Measurements from ENCODE around the gene KDM7A. TPM values are rescaled to one million over a fixed set of nuclear protein-coding genes. Genes with fewer than 3 reads are reported as not detected.
"Not testable (repeated sequence)": the region's sequence is repeated elsewhere in the genome, so short reads cannot be mapped to it uniquely, and the experiment has no call there.

The KDM7A gene
- total and polyA plus RNA-seq, 4 donors, result 4.1 to 24.9 (median 14.5) TPM

GRCh38 chr7:140205600-140205999, 28.8 kb upstream of the KDM7A start:
- intact Hi-C loops (cut with DNase I), result no loop called here
- H3K27ac ChIP-seq (ENCODE audit: low read depth in 1 of 2, low read length in 2 of 2), result no peak overlapping the region
- H3K4me3 ChIP-seq (ENCODE audit: low read length in 2 of 2), result no peak overlapping the region
- DNase-seq (no peak), ATAC-seq (ENCODE audit: low FRiP score) (no peak)
- H3K27me3 ChIP-seq (ENCODE audit: control insufficient read depth in 1 of 2, insufficient read depth in 2 of 2, low read length in 1 of 2), result no peaks in the 10 kb centered on the region
- H3K36me3 ChIP-seq (ENCODE audit: control insufficient read depth in 1 of 2, insufficient read depth in 2 of 2, low read length in 1 of 2), result no peaks in the 10 kb centered on the region
- H3K9me3 ChIP-seq (ENCODE audit: control insufficient read depth, low read length), result no peaks in the 10 kb centered on the region
- no peaks in the 10 kb centered on the region for H3K4me1 ChIP-seq (ENCODE audit: control insufficient read depth in 1 of 2, insufficient read depth in 2 of 2, low read length in 2 of 2)
- 70 to 73% methylated on average over 4 of the region's 4 CpGs for WGBS, 2 donors

- Histone ChIP-seq H3K36me3 (ENCODE audit: control insufficient read depth in 1 of 2, insufficient read depth in 2 of 2, low read length in 1 of 2) (no peaks in the 10 kb centered on the region), H3K9me3 (ENCODE audit: control insufficient read depth, low read length) (no peaks in the 10 kb centered on the region), H3K4me1 (ENCODE audit: control insufficient read depth in 1 of 2, insufficient read depth in 2 of 2, low read length in 2 of 2) (no peaks in the 10 kb centered on the region), H3K27me3 (ENCODE audit: control insufficient read depth in 1 of 2, insufficient read depth in 2 of 2, low read length in 1 of 2) (no peaks in the 10 kb centered on the region), H3K4me3 (ENCODE audit: low read length in 2 of 2) (no peak overlapping the region), H3K27ac (ENCODE audit: low read depth in 1 of 2, low read length in 2 of 2) (no peak overlapping the region)
- no peak for ATAC-seq (ENCODE audit: low FRiP score)
- intact Hi-C loops (cut with DNase I), result no loop called here
- DNase-seq, result no peak
These were observed 26.8 kb upstream of the KDM7A start for GRCh38 chr7:140203556-140203955.

- ATAC-seq (ENCODE audit: low FRiP score); H3K27ac ChIP-seq (ENCODE audit: low read depth in 1 of 2, low read length in 2 of 2); intact Hi-C loops (cut with DNase I); H3K4me1 ChIP-seq (ENCODE audit: control insufficient read depth in 1 of 2, insufficient read depth in 2 of 2, low read length in 2 of 2); H3K27me3 ChIP-seq (ENCODE audit: control insufficient read depth in 1 of 2, insufficient read depth in 2 of 2, low read length in 1 of 2); H3K4me3 ChIP-seq (ENCODE audit: low read length in 2 of 2); H3K36me3 ChIP-seq (ENCODE audit: control insufficient read depth in 1 of 2, insufficient read depth in 2 of 2, low read length in 1 of 2); H3K9me3 ChIP-seq (ENCODE audit: control insufficient read depth, low read length); DNase-seq: not testable (repeated sequence)
- WGBS, 2 donors, result 94% methylated on average over 6 of the region's 6 CpGs
These were observed 26.2 kb upstream of the KDM7A start for GRCh38 chr7:140202942-140203341.

GRCh38 chr7:140201393-140201792, 24.6 kb upstream of the KDM7A start:
- Histone ChIP-seq H3K4me3 (ENCODE audit: low read length in 2 of 2) (no peak overlapping the region), H3K27ac (ENCODE audit: low read depth in 1 of 2, low read length in 2 of 2) (no peak overlapping the region), H3K4me1 (ENCODE audit: control insufficient read depth in 1 of 2, insufficient read depth in 2 of 2, low read length in 2 of 2) (no peaks in the 10 kb centered on the region), H3K27me3 (ENCODE audit: control insufficient read depth in 1 of 2, insufficient read depth in 2 of 2, low read length in 1 of 2) (no peaks in the 10 kb centered on the region), H3K36me3 (ENCODE audit: control insufficient read depth in 1 of 2, insufficient read depth in 2 of 2, low read length in 1 of 2) (no peaks in the 10 kb centered on the region), H3K9me3 (ENCODE audit: control insufficient read depth, low read length) (no peaks in the 10 kb centered on the region)
- 85 to 87% methylated on average over 6 of the region's 6 CpGs for WGBS, 2 donors
- intact Hi-C loops (cut with DNase I), result no loop called here
- ATAC-seq (ENCODE audit: low FRiP score) (no peak), DNase-seq (no peak)

GRCh38 chr7:140200061-140200989, 23.5 kb upstream of the KDM7A start:
- intact Hi-C loops (cut with DNase I), result no loop called here
- Histone ChIP-seq H3K36me3 (ENCODE audit: control insufficient read depth in 1 of 2, insufficient read depth in 2 of 2, low read length in 1 of 2) (no peaks in the 10 kb centered on the region), H3K4me1 (ENCODE audit: control insufficient read depth in 1 of 2, insufficient read depth in 2 of 2, low read length in 2 of 2) (no peaks in the 10 kb centered on the region), H3K4me3 (ENCODE audit: low read length in 2 of 2) (no peak overlapping the region), H3K27me3 (ENCODE audit: control insufficient read depth in 1 of 2, insufficient read depth in 2 of 2, low read length in 1 of 2) (no peaks in the 10 kb centered on the region), H3K27ac (ENCODE audit: low read depth in 1 of 2, low read length in 2 of 2) (no peak overlapping the region), H3K9me3 (ENCODE audit: control insufficient read depth, low read length) (no peaks in the 10 kb centered on the region)
- 45 to 51% methylated on average over 15 of the region's 15 CpGs for WGBS, 2 donors
- ATAC-seq (ENCODE audit: low FRiP score), result peak; percentile 88
- DNase-seq, result peak; percentile 65 to 79

DNA sequence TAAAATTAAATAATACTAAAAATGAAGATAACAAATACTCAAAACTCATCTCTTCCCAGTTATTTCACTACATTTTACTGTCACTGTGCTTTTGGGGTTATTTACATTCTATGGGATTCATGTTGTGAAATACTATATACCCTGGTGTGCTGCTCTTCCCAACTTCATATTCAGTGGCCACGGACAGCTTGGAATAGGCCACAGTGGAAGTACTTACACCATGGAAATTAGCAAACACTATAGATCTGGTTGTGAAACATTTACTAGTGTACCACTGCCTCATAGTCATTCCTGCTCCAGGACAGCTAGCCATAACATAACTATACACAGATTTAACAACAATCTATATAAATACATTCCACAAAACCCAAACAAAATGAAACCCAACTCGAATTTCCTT, 21.2 kb upstream of the KDM7A start:
- WGBS, 2 donors, result 74 to 83% methylated on average over 2 of the region's 2 CpGs
- Histone ChIP-seq H3K4me1 (ENCODE audit: control insufficient read depth in 1 of 2, insufficient read depth in 2 of 2, low read length in 2 of 2) (no peaks in the 10 kb centered on the region), H3K27ac (ENCODE audit: low read depth in 1 of 2, low read length in 2 of 2) (no peak overlapping the region), H3K27me3 (ENCODE audit: control insufficient read depth in 1 of 2, insufficient read depth in 2 of 2, low read length in 1 of 2) (no peaks in the 10 kb centered on the region), H3K4me3 (ENCODE audit: low read length in 2 of 2) (no peak overlapping the region), H3K9me3 (ENCODE audit: control insufficient read depth, low read length) (no peaks in the 10 kb centered on the region), H3K36me3 (ENCODE audit: control insufficient read depth in 1 of 2, insufficient read depth in 2 of 2, low read length in 1 of 2) (no peaks in the 10 kb centered on the region)
- DNase-seq (no peak), ATAC-seq (ENCODE audit: low FRiP score) (no peak)
- intact Hi-C loops (cut with DNase I), result no loop called here

DNA sequence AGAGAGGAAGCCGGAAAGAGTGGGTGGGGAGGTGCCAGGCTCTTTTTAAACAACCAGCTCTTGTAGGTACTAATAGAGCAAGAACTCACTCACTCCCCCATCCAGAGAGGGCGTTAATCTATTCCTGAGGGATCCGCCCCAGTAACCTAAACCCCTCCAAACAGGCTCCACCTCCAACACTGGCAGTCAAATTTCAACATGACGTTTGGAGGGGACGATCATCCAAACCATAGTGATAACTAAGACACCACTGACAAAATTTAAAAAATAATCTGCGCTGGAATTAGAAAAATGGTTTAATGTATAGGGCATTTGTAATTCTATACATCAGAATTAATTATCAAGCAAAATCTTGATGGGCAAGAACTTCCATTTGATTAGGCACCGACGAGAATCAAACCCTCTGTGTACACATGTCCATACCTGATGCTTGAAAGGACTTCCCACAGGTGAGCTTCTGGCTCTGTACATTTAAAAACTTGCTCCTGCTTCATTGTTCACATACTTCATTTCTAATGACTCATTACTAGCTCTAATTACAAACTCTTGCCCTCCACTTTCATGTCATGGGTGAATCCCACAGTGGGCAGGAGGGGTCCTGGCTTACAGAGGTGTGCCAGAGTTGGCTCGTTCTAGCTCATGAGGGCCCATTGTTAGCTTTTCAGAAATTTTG, 20.6 kb upstream of the KDM7A start:
- no peaks in the 10 kb centered on the region for H3K9me3 ChIP-seq (ENCODE audit: control insufficient read depth, low read length)
- H3K27me3 ChIP-seq (ENCODE audit: control insufficient read depth in 1 of 2, insufficient read depth in 2 of 2, low read length in 1 of 2), result no peaks in the 10 kb centered on the region
- no peaks in the 10 kb centered on the region for H3K4me1 ChIP-seq (ENCODE audit: control insufficient read depth in 1 of 2, insufficient read depth in 2 of 2, low read length in 2 of 2)
- intact Hi-C loops (cut with DNase I), result no loop called here
- H3K36me3 ChIP-seq (ENCODE audit: control insufficient read depth in 1 of 2, insufficient read depth in 2 of 2, low read length in 1 of 2), result no peaks in the 10 kb centered on the region
- WGBS, 2 donors, result 83 to 84% methylated on average over 9 of the region's 9 CpGs
- H3K27ac ChIP-seq (ENCODE audit: low read depth in 1 of 2, low read length in 2 of 2), result no peak overlapping the region
- H3K4me3 ChIP-seq (ENCODE audit: low read length in 2 of 2), result no peak overlapping the region
- DNase-seq, result no peak
- ATAC-seq (ENCODE audit: low FRiP score), result no peak

DNA sequence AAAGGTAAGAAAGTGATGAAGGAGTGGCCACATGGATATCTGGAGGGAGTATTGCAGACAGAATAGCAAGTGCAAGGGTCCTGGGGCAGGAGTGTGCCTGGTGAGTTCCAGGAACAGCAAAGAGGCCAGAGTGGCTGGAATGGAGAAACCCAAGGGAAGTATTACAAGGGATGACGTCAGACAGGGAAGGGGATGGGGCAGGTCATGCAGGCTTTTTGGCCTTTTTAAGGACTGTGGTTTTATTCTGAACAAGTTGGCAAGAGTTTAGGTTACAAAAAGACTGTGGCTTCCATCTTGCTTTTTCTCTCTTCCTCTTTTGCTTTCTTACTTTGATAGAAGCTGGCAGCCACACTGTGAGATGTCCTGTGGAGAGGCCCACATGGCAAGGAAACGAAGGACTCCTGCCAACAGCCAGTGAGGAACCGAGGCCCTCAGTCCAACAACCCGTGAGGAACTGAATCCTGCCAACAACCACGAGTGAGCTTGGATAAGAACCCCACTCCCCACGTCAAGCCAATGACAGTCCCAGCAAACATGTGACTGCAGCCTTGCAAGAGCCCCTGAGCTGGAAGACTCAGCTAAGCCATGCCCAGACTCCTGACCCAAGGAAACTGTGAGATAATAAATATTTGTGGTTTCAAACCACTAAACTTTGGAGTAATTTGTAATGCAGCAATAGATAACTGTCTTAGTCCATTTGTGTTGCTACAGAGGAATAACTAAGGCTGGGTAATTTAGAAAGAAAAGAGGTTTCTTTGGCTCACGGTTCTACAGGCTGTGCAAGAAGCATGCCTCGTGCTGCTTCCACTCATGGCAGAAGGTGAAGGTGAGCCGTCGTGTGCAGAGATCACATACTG, 19.8 kb upstream of the KDM7A start:
- Histone ChIP-seq H3K27me3 (ENCODE audit: control insufficient read depth in 1 of 2, insufficient read depth in 2 of 2, low read length in 1 of 2) (no peaks in the 10 kb centered on the region), H3K36me3 (ENCODE audit: control insufficient read depth in 1 of 2, insufficient read depth in 2 of 2, low read length in 1 of 2) (no peaks in the 10 kb centered on the region), H3K4me1 (ENCODE audit: control insufficient read depth in 1 of 2, insufficient read depth in 2 of 2, low read length in 2 of 2) (no peaks in the 10 kb centered on the region), H3K9me3 (ENCODE audit: control insufficient read depth, low read length) (no peaks in the 10 kb centered on the region), H3K4me3 (ENCODE audit: low read length in 2 of 2) (no peak overlapping the region), H3K27ac (ENCODE audit: low read depth in 1 of 2, low read length in 2 of 2) (no peak overlapping the region)
- DNase-seq (peak; percentile 75 to 78), ATAC-seq (ENCODE audit: low FRiP score) (peak; percentile 88)
- intact Hi-C loops (cut with DNase I), result no loop called here
- WGBS, 2 donors, result 49 to 51% methylated on average over 10 of the region's 10 CpGs
